HG02571 (cell line): Measurements from ENCODE around the gene NHS.

Experiments
- ATAC-seq: cut with Tn5 transposase; IDR thresholded peaks from one replicate; pipeline ENCODE4 v1.9.1; 2021; ENCODE audit warnings: mild to moderate bottlenecking, moderate library complexity; ENCODE audit not compliant: unreplicated experiment

Gene NHS

GRCh38 chrX:17374619-17375366 lies at the start of gene NHS:
NHS (plus strand) TSS chrX:17375200; CDS start chrX:17375758, 558 bp downstream.
- ATAC-seq: no peak

GRCh38 chrX:17328837-17329236 lies 46.2 kb upstream of the NHS start:
- ATAC-seq: no peak

GRCh38 chrX:17336377-17336776 lies 38.6 kb upstream of the NHS start:
- ATAC-seq: no peak

- no peak for ATAC-seq
These were observed 19.0 kb upstream of the NHS start for GRCh38 chrX:17355976-17356375.

GRCh38 chrX:17359500-17359899 lies 15.5 kb upstream of the NHS start:
- no peak for ATAC-seq

GRCh38 chrX:17361620-17362019 lies 13.4 kb upstream of the NHS start:
- ATAC-seq: no peak

- ATAC-seq: no peak
These were observed 7.0 kb upstream of the NHS start for GRCh38 chrX:17368002-17368401.

- ATAC-seq: no peak
These were observed 5.7 kb upstream of the NHS start for GRCh38 chrX:17369309-17369708.

- no peak for ATAC-seq
These were observed 4.8 kb upstream of the NHS start for GRCh38 chrX:17370191-17370590.

- no peak for ATAC-seq
These were observed 2.9 kb upstream of the NHS start for GRCh38 chrX:17372052-17372451.

GRCh38 chrX:17373337-17373736 lies 1.7 kb upstream of the NHS start:
- ATAC-seq: no peak

GRCh38 chrX:17375367-17375636 lies 302 bp downstream of the NHS start:
- no peak for ATAC-seq

- ATAC-seq: no peak
These were observed 834 bp downstream of the NHS start for GRCh38 chrX:17375637-17376430.

- ATAC-seq: no peak
These were observed 1.6 kb downstream of the NHS start for GRCh38 chrX:17376431-17377077.

- no peak for ATAC-seq
These were observed 2.2 kb downstream of the NHS start for GRCh38 chrX:17377091-17377717.

GRCh38 chrX:17377795-17378194 lies 2.8 kb downstream of the NHS start:
- ATAC-seq: no peak

- no peak for ATAC-seq
These were observed 5.2 kb downstream of the NHS start for GRCh38 chrX:17380221-17380620.

GRCh38 chrX:17390419-17390850 lies 15.4 kb downstream of the NHS start:
- no peak for ATAC-seq

- ATAC-seq: no peak
These were observed 20.2 kb downstream of the NHS start for GRCh38 chrX:17395154-17395553.

- no peak for ATAC-seq
These were observed 22.1 kb downstream of the NHS start for GRCh38 chrX:17397074-17397473.

- ATAC-seq: no peak
These were observed 28.2 kb downstream of the NHS start for GRCh38 chrX:17403189-17403691.
